DOHH2 (cell line): ENCODE measurements around the gene PYGB.
A peak's percentile ranks its signal among the peaks of the same experiment; 100 is the strongest.

Experiments
- H3F3A ChIP-seq: fragments of 200-600 bp; sonication (generic), shearing (Covaris generic); 2 replicates; pipeline ENCODE4 v1.6.0; 2016; ENCODE audit warnings: antibody characterized with exemption, mild to moderate bottlenecking; ENCODE audit not compliant: control insufficient read depth, insufficient read depth
- H3K27ac ChIP-seq: fragments of 200-600 bp; sonication (generic); 2 replicates; pipeline ENCODE4 v1.5.1; 2014; ENCODE audit warnings: low read depth, mild to moderate bottlenecking, low read length, moderate library complexity
- H3K27me3 ChIP-seq: fragments of 200-600 bp; sonication (generic); 2 replicates; pipeline ENCODE4 v1.6.1; 2014; ENCODE audit warnings: mild to moderate bottlenecking, low read length, mixed read lengths; ENCODE audit not compliant: control insufficient read depth
- H3K36me3 ChIP-seq: fragments of 200-600 bp; sonication (generic); 2 replicates; pipeline ENCODE4 v1.6.1; 2014; ENCODE audit warnings: mild to moderate bottlenecking, low read length, moderate library complexity, mixed read lengths; ENCODE audit not compliant: control insufficient read depth
- H3K4me1 ChIP-seq: fragments of 200-600 bp; sonication (generic); 2 replicates; pipeline ENCODE4 v1.6.1; 2014; ENCODE audit warnings: mild to moderate bottlenecking, low read length, mixed read lengths; ENCODE audit not compliant: control insufficient read depth
- H3K4me2 ChIP-seq: fragments of 200-600 bp; sonication (generic); 2 replicates; pipeline ENCODE4 v1.6.0; 2014; ENCODE audit warnings: mild to moderate bottlenecking, low read length, moderate library complexity
- H3K4me3 ChIP-seq: fragments of 200-600 bp; sonication (generic); 2 replicates; pipeline ENCODE4 v1.5.1; 2014; ENCODE audit warnings: mild to moderate bottlenecking, low read length, mixed read lengths
- H3K79me2 ChIP-seq: fragments of 200-600 bp; sonication (generic); 2 replicates; pipeline ENCODE4 v1.6.1; 2014; ENCODE audit warnings: mild to moderate bottlenecking, low read length, mixed read lengths; ENCODE audit not compliant: control insufficient read depth
- H3K9me2 ChIP-seq: fragments of 200-600 bp; sonication (generic); replicated peaks from 2 replicates; pipeline ENCODE4 v1.6.1; 2014; ENCODE audit warnings: mild to moderate bottlenecking, low read length, mixed read lengths; ENCODE audit not compliant: control insufficient read depth
- H3K9me3 ChIP-seq: fragments of 200-600 bp; sonication (generic); 2 replicates; pipeline ENCODE4 v1.6.1; 2014; ENCODE audit warnings: antibody characterized with exemption, low read length, mixed read lengths; ENCODE audit not compliant: control insufficient read depth, insufficient read depth
- H4K20me1 ChIP-seq: fragments of 200-600 bp; sonication (generic); 2 replicates; pipeline ENCODE4 v1.6.0; 2014; ENCODE audit warnings: low read depth, mild to moderate bottlenecking, antibody characterized with exemption, low read length, moderate library complexity; ENCODE audit not compliant: control insufficient read depth, insufficient read depth
- CTCF ChIP-seq: fragments of 200-600 bp; sonication (generic); IDR thresholded peaks from one replicate; pipeline ENCODE4 v1.5.1; 2014; ENCODE audit warnings: antibody characterized with exemption, mild to moderate bottlenecking, low read depth, low read length; ENCODE audit not compliant: poor library complexity, severe bottlenecking
- EZH2phosphoT487 ChIP-seq: fragments of 200-600 bp; sonication (generic); IDR thresholded peaks from 2 replicates; pipeline ENCODE4 v1.6.1; 2017; ENCODE audit warnings: borderline replicate concordance, mild to moderate bottlenecking, antibody characterized with exemption, low read length, moderate library complexity, mixed read lengths

PYGB gene

DNA sequence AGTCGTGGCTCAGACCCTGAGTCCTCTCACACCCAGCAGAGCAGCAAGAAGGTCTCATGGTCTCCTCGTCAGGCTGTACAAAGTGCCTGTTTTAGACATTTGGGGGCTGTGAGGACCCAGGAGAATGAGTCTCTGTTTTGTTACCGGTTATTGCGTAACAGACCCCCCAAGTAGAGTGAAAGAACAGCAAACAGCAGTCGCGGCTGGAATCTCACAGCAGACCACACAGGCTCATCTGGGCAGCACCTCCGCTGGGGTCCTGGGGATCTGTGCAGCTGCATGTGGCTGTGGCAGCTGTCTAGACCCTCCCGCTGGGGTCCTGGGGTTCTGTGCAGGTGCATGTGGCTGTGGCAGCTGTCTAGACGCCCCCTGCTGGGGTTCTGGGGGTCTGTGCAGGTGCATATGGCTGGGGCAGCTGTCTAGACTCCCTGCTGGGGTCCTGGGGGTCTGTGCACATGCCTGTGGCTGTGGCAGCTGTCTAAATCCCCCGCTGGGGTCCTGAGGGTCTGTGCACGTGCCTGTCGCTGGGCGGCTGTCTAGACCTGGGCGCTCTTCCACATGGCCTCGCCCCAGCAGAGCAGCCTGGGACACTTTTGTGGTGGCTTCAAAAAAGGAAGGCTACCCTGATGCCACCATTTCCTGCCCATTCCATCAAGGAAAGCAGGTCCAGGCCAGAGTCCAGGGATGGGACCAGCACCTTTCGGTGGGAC, 27.7 kb upstream of the PYGB start:
- H3K36me3 ChIP-seq = peaks cover 8% of the 10 kb centered on the region; the same call in 1 of the 2 replicates

DNA sequence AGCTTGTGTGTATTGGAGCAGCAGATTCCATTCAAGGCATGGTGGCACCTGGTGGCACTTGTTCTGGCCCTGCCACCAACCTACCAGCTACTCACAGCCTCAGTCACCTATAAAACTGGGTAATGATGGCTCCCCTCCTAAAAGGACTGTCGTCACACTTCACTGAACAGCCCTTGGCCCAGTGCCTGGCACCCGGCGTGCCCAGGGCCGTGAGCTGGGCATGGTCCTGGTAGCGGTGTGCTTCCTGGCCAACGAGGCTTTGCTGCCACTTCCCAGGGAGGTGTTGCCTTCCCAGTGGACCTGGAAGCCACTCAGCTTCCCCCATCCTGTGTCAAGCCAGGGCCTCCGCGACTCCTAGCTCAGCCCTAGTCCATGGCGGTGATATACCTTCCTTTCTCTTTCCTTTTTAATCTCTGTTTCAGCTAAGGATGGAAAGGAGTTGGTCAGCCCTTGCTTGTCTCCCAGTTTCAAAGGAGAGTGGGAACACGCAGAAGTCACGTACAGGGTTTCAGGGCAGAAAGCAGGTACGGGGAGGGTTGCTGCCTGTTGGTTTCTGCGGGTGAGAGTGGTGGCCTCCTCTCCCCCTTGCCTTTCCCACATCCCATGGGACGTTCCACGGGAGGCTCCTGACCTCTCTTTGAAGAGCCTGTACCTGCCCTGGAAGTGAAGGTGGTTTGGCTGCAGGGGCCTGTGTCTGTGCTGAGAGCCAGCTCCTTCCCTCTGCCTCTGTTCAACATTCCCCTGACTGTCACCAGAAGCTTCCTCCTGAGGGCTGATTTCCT, 26.9 kb upstream of the PYGB start:
- Histone ChIP-seq H3K4me2 (no peak overlapping the region), H3K27ac (no peak overlapping the region), H3K79me2 (no peaks in the 10 kb centered on the region), H3K4me1 (peaks cover 10% of the 10 kb centered on the region; the same call in 1 of the 2 replicates), H3K4me3 (no peak overlapping the region), H3K9me2 (no peaks in the 10 kb centered on the region), H3F3A (no peaks in the 10 kb centered on the region), H4K20me1 (peaks cover 2% of the 10 kb centered on the region; the same call in 1 of the 2 replicates), H3K27me3 (no peaks in the 10 kb centered on the region), H3K36me3 (peaks cover under 1% of the 10 kb centered on the region; the same call in 1 of the 2 replicates), H3K9me3 (no peaks in the 10 kb centered on the region)
- TF ChIP-seq CTCF (no peak), EZH2phosphoT487 (no peak)

More for the DNA sequence above, 27.7 kb upstream of the PYGB start:
- no peaks in the 10 kb centered on the region for H4K20me1 ChIP-seq
- no peak overlapping the region for H3K27ac ChIP-seq
- no peak overlapping the region for H3K4me2 ChIP-seq
- H3K9me2 ChIP-seq = no peaks in the 10 kb centered on the region
- no peaks in the 10 kb centered on the region for H3K9me3 ChIP-seq
- TF ChIP-seq EZH2phosphoT487 (no peak), CTCF (peak; percentile 67)
- H3K4me1 ChIP-seq = peaks cover 13% of the 10 kb centered on the region; the same call in 1 of the 2 replicates
- H3K4me3 ChIP-seq = no peak overlapping the region
- H3K27me3 ChIP-seq = no peaks in the 10 kb centered on the region
- H3K79me2 ChIP-seq = no peaks in the 10 kb centered on the region
- no peaks in the 10 kb centered on the region for H3F3A ChIP-seq

GRCh38 chr20:25221592-25222460, 26.1 kb upstream of the PYGB start:
- no peaks in the 10 kb centered on the region for H3K9me2 ChIP-seq
- H3K9me3 ChIP-seq = no peaks in the 10 kb centered on the region
- peaks cover 10% of the 10 kb centered on the region; the same call in 1 of the 2 replicates for H3K4me1 ChIP-seq
- no peak overlapping the region for H3K4me2 ChIP-seq
- H3K79me2 ChIP-seq = no peaks in the 10 kb centered on the region
- H3K27ac ChIP-seq = no peak overlapping the region
- H3F3A ChIP-seq = no peaks in the 10 kb centered on the region
- H3K4me3 ChIP-seq = no peak overlapping the region
- H4K20me1 ChIP-seq = peaks cover 6% of the 10 kb centered on the region; the same call in 1 of the 2 replicates
- TF ChIP-seq CTCF (no peak), EZH2phosphoT487 (no peak)
- no peaks in the 10 kb centered on the region for H3K36me3 ChIP-seq
- no peaks in the 10 kb centered on the region for H3K27me3 ChIP-seq
